ENCODE measurements around the gene URGCP. TPM values are rescaled to one million over a fixed set of nuclear protein-coding genes. Genes with fewer than 3 reads are reported as not detected.

Gene URGCP
- total RNA-seq, 4 donors from 2014 or later, result 29.0 to 47.7 (median 38.3) TPM

- no peaks in the 10 kb centered on the region for H3K9me3 ChIP-seq
- no peak for TF ChIP-seq CTCF (IDR thresholded peaks at IDR 0.05 in 4 of 5, conservative IDR thresholded peaks at IDR 0.05 in 1 of 5)
- TF ChIP-seq POLR2A (IDR thresholded peaks at IDR 0.05), result no peak
- H3K4me3 ChIP-seq, result peak overlapping the region in 2 of 4 donors; percentile 77 to 94
- H3K4me1 ChIP-seq, result peaks cover 31 to 37% of the 10 kb centered on the region in 2 donors
- no peak for DNase-seq
- H3K36me3 ChIP-seq, result peaks cover 0 to 29% of the 10 kb centered on the region in 2 donors
- intact Hi-C loops (cut with DNase I; ENCODE audit: low total_unique reads) (loop anchor here (10.0 kb wide), 1 partner anchor 624 kb away; the partner anchor contains the start of gene NUDCD3), in situ Hi-C loops (cut with MboI; ENCODE audit: low sequenced_read_pairs in 4 of 4) (no loop called here)
- peak overlapping the region; percentile 89 to 94 (median 92) for H3K27ac ChIP-seq
- no peak for ATAC-seq
- no peaks in the 10 kb centered on the region for H3K27me3 ChIP-seq
These were observed 36.1 kb downstream of the URGCP start for GRCh38 chr7:43870316-43870715.

DNA sequence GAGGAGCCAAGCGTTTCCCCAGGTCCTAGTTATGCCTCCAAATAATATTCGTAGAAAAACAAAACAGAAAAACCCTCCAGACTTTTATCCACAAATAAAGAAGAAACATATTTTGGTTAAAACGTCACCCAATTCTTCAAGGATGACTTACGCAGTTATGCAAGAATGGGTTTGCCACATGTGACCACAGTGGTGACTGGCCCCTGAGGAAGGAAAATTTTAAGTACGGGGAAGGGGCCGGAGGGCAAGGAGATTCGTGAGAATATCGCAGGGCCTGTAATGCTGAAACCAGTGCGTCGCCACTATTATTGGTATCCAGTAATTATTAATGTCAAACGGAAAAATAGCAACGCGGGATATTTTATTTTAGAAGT is 36.5 kb downstream of the URGCP start:
- Histone ChIP-seq H3K27me3 (no peaks in the 10 kb centered on the region), H3K4me3 (peak overlapping the region; percentile 77 to 94 (median 82)), H3K27ac (peak overlapping the region; percentile 89 to 94 (median 92)), H3K9me3 (no peaks in the 10 kb centered on the region), H3K4me1 (peaks cover 31 to 37% of the 10 kb centered on the region in 2 donors), H3K36me3 (peaks cover 0 to 26% of the 10 kb centered on the region in 2 donors)
- in situ Hi-C loops (cut with MboI; ENCODE audit: low sequenced_read_pairs in 4 of 4) (no loop called here), intact Hi-C loops (cut with DNase I; ENCODE audit: low total_unique reads) (loop anchor here (1.0 to 10.0 kb wide), 3 partner anchors 35 to 625 kb away; partner anchors contain the start of genes NUDCD3 and UBE2D4)
- ATAC-seq, result peak; percentile 63 to 65
- no peak for TF ChIP-seq POLR2A (IDR thresholded peaks at IDR 0.05)
- no peak for TF ChIP-seq CTCF (IDR thresholded peaks at IDR 0.05 in 4 of 5, conservative IDR thresholded peaks at IDR 0.05 in 1 of 5)
- peak; percentile 30 to 52 for DNase-seq

GRCh38 chr7:43869006-43869866 is 37.2 kb downstream of the URGCP start, which contains the start of gene MRPS24:
TSS of gene MRPS24 (minus strand) at chr7:43869517. CDS start at chr7:43869495, 22 bp downstream.
- peak; percentile 82 to 89 for ATAC-seq

DNA sequence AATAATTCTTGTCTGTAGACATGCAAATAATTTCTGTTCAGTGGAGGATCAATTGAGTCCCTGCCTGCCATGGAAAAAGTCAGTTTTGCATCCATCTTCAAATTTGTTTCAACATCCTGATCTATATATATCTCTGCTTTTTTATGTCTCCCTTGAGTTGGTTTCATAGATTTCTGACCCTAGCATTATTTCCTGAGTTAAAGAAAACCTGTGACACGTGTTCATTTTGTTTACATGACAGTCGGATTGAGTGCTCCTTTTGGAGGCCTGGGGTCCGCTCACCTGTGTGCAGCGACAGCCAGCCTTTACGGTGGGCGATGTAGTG is 37.8 kb downstream of the URGCP start:
- TF ChIP-seq POLR2A (IDR thresholded peaks at IDR 0.05), result no peak
- no peak for TF ChIP-seq CTCF (IDR thresholded peaks at IDR 0.05 in 4 of 5, conservative IDR thresholded peaks at IDR 0.05 in 1 of 5)
- H3K4me3 ChIP-seq, result peak overlapping the region; percentile 77 to 94 (median 82)
- no peaks in the 10 kb centered on the region for H3K9me3 ChIP-seq
- no peaks in the 10 kb centered on the region for H3K27me3 ChIP-seq
- ATAC-seq (no peak), DNase-seq (no peak)
- peak overlapping the region; percentile 89 to 94 (median 92) for H3K27ac ChIP-seq
- H3K4me1 ChIP-seq, result peaks cover 24 to 35% of the 10 kb centered on the region in 2 donors
- in situ Hi-C loops (cut with MboI; ENCODE audit: low sequenced_read_pairs in 4 of 4) (no loop called here), intact Hi-C loops (cut with DNase I; ENCODE audit: low total_unique reads) (loop anchor here (1.0 kb wide), 2 partner anchors 37 to 58 kb away; partner anchors contain the start of gene UBE2D4)
- H3K36me3 ChIP-seq, result peaks cover 0 to 24% of the 10 kb centered on the region in 2 donors

More at GRCh38 chr7:43869006-43869866, 37.2 kb downstream of the URGCP start, which contains the start of gene MRPS24:
- in situ Hi-C loops (cut with MboI; ENCODE audit: low sequenced_read_pairs in 4 of 4), result no loop called here
- peak within 1 kb of the TSS; percentile 89 to 94 (median 92) for H3K27ac ChIP-seq
- H3K27me3 ChIP-seq, result no peaks in the 10 kb centered on the region
- H3K9me3 ChIP-seq, result no peaks in the 10 kb centered on the region
- DNase-seq, result peak; percentile 94 to 96
- intact Hi-C loops (cut with DNase I; ENCODE audit: low total_unique reads), result loop anchor here (1.0 kb wide), 2 partner anchors 36 to 57 kb away; partner anchors contain the start of gene UBE2D4
- TF ChIP-seq CTCF (IDR thresholded peaks at IDR 0.05 in 4 of 5, conservative IDR thresholded peaks at IDR 0.05 in 1 of 5) (no peak), POLR2A (IDR thresholded peaks at IDR 0.05) (peak; percentile 57 to 66)
- peak within 1 kb of the TSS; percentile 77 to 94 (median 82) for H3K4me3 ChIP-seq
- H3K4me1 ChIP-seq, result peaks cover 30 to 37% of the 10 kb centered on the region in 2 donors
- H3K36me3 ChIP-seq, result peaks cover 0 to 24% of the 10 kb centered on the region in 2 donors

Measured in gastrocnemius medialis (tissue), 4 donors.